ENCODE results near the gene FBLIM1.

DNA sequence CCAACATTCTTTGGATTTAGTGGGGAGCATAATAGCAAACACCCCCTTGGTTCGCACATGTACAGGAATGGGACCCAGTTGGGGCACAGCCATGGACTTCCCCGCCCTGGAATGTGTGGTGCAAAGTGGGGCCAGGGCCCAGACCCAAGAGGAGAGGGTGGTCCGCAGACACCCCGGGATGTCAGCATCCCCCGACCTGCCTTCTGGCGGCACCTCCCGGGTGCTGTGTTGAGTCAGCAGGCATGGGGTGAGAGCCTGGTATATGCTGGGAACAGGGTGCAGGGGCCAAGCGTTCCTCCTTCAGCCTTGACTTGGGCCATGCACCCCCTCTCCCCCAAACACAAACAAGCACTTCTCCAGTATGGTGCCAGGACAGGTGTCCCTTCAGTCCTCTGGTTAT, 27.1 kb downstream of the FBLIM1 start:
- TF ChIP-seq, protein P1, sequence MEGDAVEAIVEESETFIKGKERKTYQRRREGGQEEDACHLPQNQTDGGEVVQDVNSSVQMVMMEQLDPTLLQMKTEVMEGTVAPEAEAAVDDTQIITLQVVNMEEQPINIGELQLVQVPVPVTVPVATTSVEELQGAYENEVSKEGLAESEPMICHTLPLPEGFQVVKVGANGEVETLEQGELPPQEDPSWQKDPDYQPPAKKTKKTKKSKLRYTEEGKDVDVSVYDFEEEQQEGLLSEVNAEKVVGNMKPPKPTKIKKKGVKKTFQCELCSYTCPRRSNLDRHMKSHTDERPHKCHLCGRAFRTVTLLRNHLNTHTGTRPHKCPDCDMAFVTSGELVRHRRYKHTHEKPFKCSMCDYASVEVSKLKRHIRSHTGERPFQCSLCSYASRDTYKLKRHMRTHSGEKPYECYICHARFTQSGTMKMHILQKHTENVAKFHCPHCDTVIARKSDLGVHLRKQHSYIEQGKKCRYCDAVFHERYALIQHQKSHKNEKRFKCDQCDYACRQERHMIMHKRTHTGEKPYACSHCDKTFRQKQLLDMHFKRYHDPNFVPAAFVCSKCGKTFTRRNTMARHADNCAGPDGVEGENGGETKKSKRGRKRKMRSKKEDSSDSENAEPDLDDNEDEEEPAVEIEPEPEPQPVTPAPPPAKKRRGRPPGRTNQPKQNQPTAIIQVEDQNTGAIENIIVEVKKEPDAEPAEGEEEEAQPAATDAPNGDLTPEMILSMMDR (IDR thresholded peaks at IDR 0.05): no peak
- TF ChIP-seq NFYB (CRISPR knock-in tag; conservative IDR thresholded peaks at IDR 0.05; ENCODE audit: low read depth) (no peak), NR3C1 (CRISPR knock-in tag; conservative IDR thresholded peaks at IDR 0.05; ENCODE audit: low read depth) (no peak), FOXP1 (CRISPR knock-in tag; IDR thresholded peaks at IDR 0.05; ENCODE audit: borderline replicate concordance) (no peak), FOXJ3 (CRISPR knock-in tag; IDR thresholded peaks at IDR 0.05; ENCODE audit: borderline replicate concordance) (no peak), ZNF263 (CRISPR knock-in tag; IDR thresholded peaks at IDR 0.05; ENCODE audit: low read depth) (no peak), RELA (CRISPR knock-in tag; IDR thresholded peaks at IDR 0.05; ENCODE audit: borderline replicate concordance) (no peak), ELF4 (CRISPR knock-in tag; IDR thresholded peaks at IDR 0.05; ENCODE audit: low read depth) (no peak)
- TF ChIP-seq, protein P2, sequence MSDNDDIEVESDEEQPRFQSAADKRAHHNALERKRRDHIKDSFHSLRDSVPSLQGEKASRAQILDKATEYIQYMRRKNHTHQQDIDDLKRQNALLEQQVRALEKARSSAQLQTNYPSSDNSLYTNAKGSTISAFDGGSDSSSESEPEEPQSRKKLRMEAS (CRISPR knock-in tag; IDR thresholded peaks at IDR 0.05): no peak
- TF ChIP-seq, protein P3, sequence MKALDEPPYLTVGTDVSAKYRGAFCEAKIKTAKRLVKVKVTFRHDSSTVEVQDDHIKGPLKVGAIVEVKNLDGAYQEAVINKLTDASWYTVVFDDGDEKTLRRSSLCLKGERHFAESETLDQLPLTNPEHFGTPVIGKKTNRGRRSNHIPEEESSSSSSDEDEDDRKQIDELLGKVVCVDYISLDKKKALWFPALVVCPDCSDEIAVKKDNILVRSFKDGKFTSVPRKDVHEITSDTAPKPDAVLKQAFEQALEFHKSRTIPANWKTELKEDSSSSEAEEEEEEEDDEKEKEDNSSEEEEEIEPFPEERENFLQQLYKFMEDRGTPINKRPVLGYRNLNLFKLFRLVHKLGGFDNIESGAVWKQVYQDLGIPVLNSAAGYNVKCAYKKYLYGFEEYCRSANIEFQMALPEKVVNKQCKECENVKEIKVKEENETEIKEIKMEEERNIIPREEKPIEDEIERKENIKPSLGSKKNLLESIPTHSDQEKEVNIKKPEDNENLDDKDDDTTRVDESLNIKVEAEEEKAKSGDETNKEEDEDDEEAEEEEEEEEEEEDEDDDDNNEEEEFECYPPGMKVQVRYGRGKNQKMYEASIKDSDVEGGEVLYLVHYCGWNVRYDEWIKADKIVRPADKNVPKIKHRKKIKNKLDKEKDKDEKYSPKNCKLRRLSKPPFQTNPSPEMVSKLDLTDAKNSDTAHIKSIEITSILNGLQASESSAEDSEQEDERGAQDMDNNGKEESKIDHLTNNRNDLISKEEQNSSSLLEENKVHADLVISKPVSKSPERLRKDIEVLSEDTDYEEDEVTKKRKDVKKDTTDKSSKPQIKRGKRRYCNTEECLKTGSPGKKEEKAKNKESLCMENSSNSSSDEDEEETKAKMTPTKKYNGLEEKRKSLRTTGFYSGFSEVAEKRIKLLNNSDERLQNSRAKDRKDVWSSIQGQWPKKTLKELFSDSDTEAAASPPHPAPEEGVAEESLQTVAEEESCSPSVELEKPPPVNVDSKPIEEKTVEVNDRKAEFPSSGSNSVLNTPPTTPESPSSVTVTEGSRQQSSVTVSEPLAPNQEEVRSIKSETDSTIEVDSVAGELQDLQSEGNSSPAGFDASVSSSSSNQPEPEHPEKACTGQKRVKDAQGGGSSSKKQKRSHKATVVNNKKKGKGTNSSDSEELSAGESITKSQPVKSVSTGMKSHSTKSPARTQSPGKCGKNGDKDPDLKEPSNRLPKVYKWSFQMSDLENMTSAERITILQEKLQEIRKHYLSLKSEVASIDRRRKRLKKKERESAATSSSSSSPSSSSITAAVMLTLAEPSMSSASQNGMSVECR (CRISPR knock-in tag; IDR thresholded peaks at IDR 0.05; ENCODE audit: borderline replicate concordance): no peak
- TF ChIP-seq, protein P4, sequence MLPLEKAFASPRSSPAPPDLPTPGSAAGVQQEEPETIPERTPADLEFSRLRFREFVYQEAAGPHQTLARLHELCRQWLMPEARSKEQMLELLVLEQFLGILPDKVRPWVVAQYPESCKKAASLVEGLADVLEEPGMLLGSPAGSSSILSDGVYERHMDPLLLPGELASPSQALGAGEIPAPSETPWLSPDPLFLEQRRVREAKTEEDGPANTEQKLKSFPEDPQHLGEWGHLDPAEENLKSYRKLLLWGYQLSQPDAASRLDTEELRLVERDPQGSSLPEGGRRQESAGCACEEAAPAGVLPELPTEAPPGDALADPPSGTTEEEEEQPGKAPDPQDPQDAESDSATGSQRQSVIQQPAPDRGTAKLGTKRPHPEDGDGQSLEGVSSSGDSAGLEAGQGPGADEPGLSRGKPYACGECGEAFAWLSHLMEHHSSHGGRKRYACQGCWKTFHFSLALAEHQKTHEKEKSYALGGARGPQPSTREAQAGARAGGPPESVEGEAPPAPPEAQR (CRISPR knock-in tag; IDR thresholded peaks at IDR 0.05): no peak
- TF ChIP-seq, protein P5, sequence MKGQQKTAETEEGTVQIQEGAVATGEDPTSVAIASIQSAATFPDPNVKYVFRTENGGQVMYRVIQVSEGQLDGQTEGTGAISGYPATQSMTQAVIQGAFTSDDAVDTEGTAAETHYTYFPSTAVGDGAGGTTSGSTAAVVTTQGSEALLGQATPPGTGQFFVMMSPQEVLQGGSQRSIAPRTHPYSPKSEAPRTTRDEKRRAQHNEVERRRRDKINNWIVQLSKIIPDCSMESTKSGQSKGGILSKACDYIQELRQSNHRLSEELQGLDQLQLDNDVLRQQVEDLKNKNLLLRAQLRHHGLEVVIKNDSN (CRISPR knock-in tag; IDR thresholded peaks at IDR 0.05): no peak
- TF ChIP-seq, protein P6, sequence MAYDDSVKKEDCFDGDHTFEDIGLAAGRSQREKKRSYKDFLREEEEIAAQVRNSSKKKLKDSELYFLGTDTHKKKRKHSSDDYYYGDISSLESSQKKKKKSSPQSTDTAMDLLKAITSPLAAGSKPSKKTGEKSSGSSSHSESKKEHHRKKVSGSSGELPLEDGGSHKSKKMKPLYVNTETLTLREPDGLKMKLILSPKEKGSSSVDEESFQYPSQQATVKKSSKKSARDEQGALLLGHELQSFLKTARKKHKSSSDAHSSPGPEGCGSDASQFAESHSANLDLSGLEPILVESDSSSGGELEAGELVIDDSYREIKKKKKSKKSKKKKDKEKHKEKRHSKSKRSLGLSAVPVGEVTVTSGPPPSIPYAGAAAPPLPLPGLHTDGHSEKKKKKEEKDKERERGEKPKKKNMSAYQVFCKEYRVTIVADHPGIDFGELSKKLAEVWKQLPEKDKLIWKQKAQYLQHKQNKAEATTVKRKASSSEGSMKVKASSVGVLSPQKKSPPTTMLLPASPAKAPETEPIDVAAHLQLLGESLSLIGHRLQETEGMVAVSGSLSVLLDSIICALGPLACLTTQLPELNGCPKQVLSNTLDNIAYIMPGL (CRISPR knock-in tag; IDR thresholded peaks at IDR 0.05): no peak

Measured in WTC11 (cell line).